HG03108 (cell line): Measurements from ENCODE around the gene TNFRSF25.
A peak's percentile ranks its signal among the peaks of the same experiment; 100 is the strongest.

Source experiments
- ATAC-seq: cut with Tn5 transposase; IDR thresholded peaks from one replicate; pipeline ENCODE4 v1.9.1; 2021; ENCODE audit warnings: moderate library complexity; ENCODE audit not compliant: unreplicated experiment

Gene TNFRSF25

GRCh38 chr1:6419804-6420453 is 46.0 kb downstream of the TNFRSF25 start, which contains the start of gene HES2:
Gene HES2, minus strand, starts transcription at chr1:6419919. Its CDS starts 99 bp downstream, at chr1:6419820.
- ATAC-seq, result no peak

- ATAC-seq, result no peak
These were observed 46.6 kb downstream of the TNFRSF25 start for GRCh38 chr1:6419397-6419803.

- no peak for ATAC-seq
These were observed 47.1 kb downstream of the TNFRSF25 start for GRCh38 chr1:6418668-6419396.

- ATAC-seq, result no peak
These were observed 47.9 kb downstream of the TNFRSF25 start for GRCh38 chr1:6417961-6418667.

GRCh38 chr1:6416906-6417305 is 49.1 kb downstream of the TNFRSF25 start:
- no peak for ATAC-seq

- ATAC-seq, result no peak
These were observed 49.7 kb downstream of the TNFRSF25 start for GRCh38 chr1:6416295-6416656.

GRCh38 chr1:6414881-6415626 is 50.9 kb downstream of the TNFRSF25 start:
- no peak for ATAC-seq

- ATAC-seq, result peak; percentile 80
These were observed 51.5 kb downstream of the TNFRSF25 start for GRCh38 chr1:6414443-6414844.

GRCh38 chr1:6412896-6413295 is 53.1 kb downstream of the TNFRSF25 start:
- ATAC-seq, result no peak
